Dendritic cell treated with granulocyte-macrophage colony-stimulating factor and Interleukin-4, amounts not matched to agents 40 ng/mL and 50 ng/mL, for 4 days (primary cell): ENCODE results near the gene OXSM.
A peak's percentile ranks its signal among the peaks of the same experiment; 100 is the strongest.

Source experiments
- H3K27ac Mint-ChIP-seq: one replicate; pipeline ENCODE4 v1.8.0; 2022; ENCODE audit warnings: mild to moderate bottlenecking, mixed read lengths
- H3K27me3 Mint-ChIP-seq: one replicate; pipeline ENCODE4 v1.8.0; 2022; ENCODE audit warnings: mild to moderate bottlenecking, mixed read lengths
- H3K36me3 Mint-ChIP-seq: one replicate; pipeline ENCODE4 v1.8.0; 2022; ENCODE audit warnings: low read depth, mixed read lengths
- H3K4me1 Mint-ChIP-seq: one replicate; pipeline ENCODE4 v1.8.0; 2022; ENCODE audit warnings: low read depth, mixed read lengths
- H3K4me3 Mint-ChIP-seq: one replicate; pipeline ENCODE4 v1.8.0; 2022; ENCODE audit warnings: mild to moderate bottlenecking, moderate library complexity, mixed read lengths
- H3K9me3 Mint-ChIP-seq: one replicate; pipeline ENCODE4 v1.8.0; 2022; ENCODE audit warnings: mixed read lengths
- intact Hi-C: fragments of 100-400 bp; cut with micrococcal nuclease; formaldehyde crosslinking; loops from one replicate; pipeline ENCODE4 v1.15.0; 2022

OXSM gene

GRCh38 chr3:25789596-25790556 is at the start of gene OXSM:
OXSM (plus strand) TSS chr3:25790090; CDS start chr3:25791021, 931 bp downstream.
- peak within 1 kb of the TSS; percentile 97 for H3K27ac Mint-ChIP-seq
- intact Hi-C loops: no loop called here
- H3K9me3 Mint-ChIP-seq: no peaks in the 10 kb centered on the region
- H3K4me1 Mint-ChIP-seq: peaks cover 22% of the 10 kb centered on the region
- H3K27me3 Mint-ChIP-seq: peaks cover 2% of the 10 kb centered on the region
- H3K36me3 Mint-ChIP-seq: peaks cover 20% of the 10 kb centered on the region
- H3K4me3 Mint-ChIP-seq: peak within 1 kb of the TSS; percentile 95

- Mint-ChIP-seq H3K4me1 (peaks cover 47% of the 10 kb centered on the region), H3K9me3 (no peaks in the 10 kb centered on the region), H3K36me3 (peaks cover 68% of the 10 kb centered on the region), H3K27me3 (no peaks in the 10 kb centered on the region), H3K4me3 (no peak overlapping the region), H3K27ac (no peak overlapping the region)
- intact Hi-C loops: no loop called here
Measured at GRCh38 chr3:25744470-25744869, 45.4 kb upstream of the OXSM start.

GRCh38 chr3:25747033-25747432 is 42.9 kb upstream of the OXSM start:
- H3K4me3 Mint-ChIP-seq: no peak overlapping the region
- H3K36me3 Mint-ChIP-seq: peaks cover 89% of the 10 kb centered on the region
- H3K9me3 Mint-ChIP-seq: no peaks in the 10 kb centered on the region
- intact Hi-C loops: no loop called here
- peaks cover 53% of the 10 kb centered on the region for H3K4me1 Mint-ChIP-seq
- no peaks in the 10 kb centered on the region for H3K27me3 Mint-ChIP-seq
- no peak overlapping the region for H3K27ac Mint-ChIP-seq

GRCh38 chr3:25748189-25748588 is 41.7 kb upstream of the OXSM start:
- peaks cover 53% of the 10 kb centered on the region for H3K4me1 Mint-ChIP-seq
- H3K27ac Mint-ChIP-seq: no peak overlapping the region
- intact Hi-C loops: loop anchor here (2.0 kb wide), 1 partner anchor 35 kb away; the partner anchor contains the start of gene NGLY1

DNA sequence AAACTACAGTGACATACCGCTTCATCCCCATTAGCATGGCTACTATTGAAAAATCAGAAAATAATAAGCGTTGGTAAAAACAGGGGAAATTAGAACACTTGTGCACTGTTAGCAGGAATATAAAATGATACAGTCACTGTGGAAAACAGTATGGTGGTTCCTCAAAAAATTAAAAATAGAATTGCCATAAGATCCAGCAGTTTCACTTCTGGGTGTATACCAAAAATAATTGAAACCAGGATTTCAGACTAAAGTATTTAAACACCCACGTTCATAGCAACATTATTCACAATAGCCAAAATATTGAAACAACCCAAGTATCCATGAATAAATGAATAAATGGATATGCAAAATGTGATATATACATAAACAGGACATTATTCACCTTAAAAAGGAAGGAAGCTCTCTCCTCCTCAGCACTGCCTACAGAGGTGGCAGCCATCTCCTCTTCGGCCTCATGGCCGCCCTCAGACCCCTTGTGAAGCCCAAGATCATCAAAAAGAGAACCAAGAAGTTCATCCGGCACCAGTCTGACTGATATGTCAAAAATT is 40.8 kb upstream of the OXSM start:
- H3K4me1 Mint-ChIP-seq: peaks cover 53% of the 10 kb centered on the region
- peak overlapping the region; percentile 76 for H3K27ac Mint-ChIP-seq
- H3K27me3 Mint-ChIP-seq: no peaks in the 10 kb centered on the region
- H3K36me3 Mint-ChIP-seq: peaks cover 90% of the 10 kb centered on the region
- H3K9me3 Mint-ChIP-seq: no peaks in the 10 kb centered on the region
- intact Hi-C loops: loop anchor here (2.0 kb wide), 1 partner anchor 34 kb away; the partner anchor contains the start of gene NGLY1
- no peak overlapping the region for H3K4me3 Mint-ChIP-seq

More at GRCh38 chr3:25748189-25748588, 41.7 kb upstream of the OXSM start:
- no peaks in the 10 kb centered on the region for H3K9me3 Mint-ChIP-seq
- H3K4me3 Mint-ChIP-seq: no peak overlapping the region
- H3K27me3 Mint-ChIP-seq: no peaks in the 10 kb centered on the region
- peaks cover 88% of the 10 kb centered on the region for H3K36me3 Mint-ChIP-seq

- Mint-ChIP-seq H3K27me3 (no peaks in the 10 kb centered on the region), H3K27ac (no peak overlapping the region), H3K9me3 (no peaks in the 10 kb centered on the region), H3K4me1 (peaks cover 33% of the 10 kb centered on the region), H3K4me3 (no peak overlapping the region), H3K36me3 (peaks cover 83% of the 10 kb centered on the region)
- intact Hi-C loops: no loop called here
Measured at GRCh38 chr3:25751048-25751447, 38.8 kb upstream of the OXSM start.

DNA sequence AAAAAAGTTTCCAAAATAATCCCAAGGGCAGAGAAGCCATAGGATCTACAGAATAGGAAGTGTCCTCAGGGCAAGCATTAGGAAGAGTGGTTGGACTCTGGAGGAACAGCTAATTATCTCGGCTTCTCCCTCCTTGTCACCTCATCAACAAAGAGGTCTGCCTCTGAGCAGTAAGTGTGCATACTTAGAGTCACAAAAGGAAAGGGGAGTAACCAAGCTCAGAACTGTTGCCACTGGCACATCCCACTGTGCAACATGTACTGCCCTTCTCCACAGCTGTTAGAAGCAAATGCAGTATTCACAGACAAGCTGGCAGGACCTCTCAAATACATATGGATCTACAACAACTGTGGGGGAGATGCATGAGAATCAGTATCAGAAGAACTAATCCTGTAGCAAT is 38.2 kb upstream of the OXSM start:
- H3K4me1 Mint-ChIP-seq: peaks cover 31% of the 10 kb centered on the region
- H3K27me3 Mint-ChIP-seq: no peaks in the 10 kb centered on the region
- no peak overlapping the region for H3K4me3 Mint-ChIP-seq
- H3K36me3 Mint-ChIP-seq: peaks cover 86% of the 10 kb centered on the region
- no peak overlapping the region for H3K27ac Mint-ChIP-seq
- H3K9me3 Mint-ChIP-seq: no peaks in the 10 kb centered on the region
- intact Hi-C loops: no loop called here

DNA sequence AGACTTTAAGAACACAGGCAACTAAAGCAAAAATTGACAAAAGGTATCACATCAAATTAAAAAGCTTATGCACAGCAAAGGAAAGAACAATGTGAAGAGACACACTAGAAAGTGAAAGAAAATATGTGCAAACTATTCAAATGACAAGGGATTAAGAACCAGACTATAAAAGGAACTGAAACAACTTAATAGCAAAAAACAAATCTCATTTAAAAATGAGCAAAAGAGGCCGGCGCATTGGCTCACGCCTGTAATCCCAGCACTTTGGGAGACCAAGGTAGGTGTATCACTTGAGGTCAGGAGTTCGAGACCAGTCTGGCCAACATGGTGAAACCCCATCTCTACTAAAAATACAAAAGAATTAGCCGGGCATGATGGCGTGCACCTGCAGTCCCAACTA is 21.0 kb upstream of the OXSM start:
- H3K36me3 Mint-ChIP-seq: peaks cover 45% of the 10 kb centered on the region
- H3K4me3 Mint-ChIP-seq: no peak overlapping the region
- peaks cover 8% of the 10 kb centered on the region for H3K4me1 Mint-ChIP-seq
- H3K27ac Mint-ChIP-seq: peak overlapping the region; percentile 41
- intact Hi-C loops: no loop called here
- peaks cover 30% of the 10 kb centered on the region for H3K9me3 Mint-ChIP-seq
- H3K27me3 Mint-ChIP-seq: no peaks in the 10 kb centered on the region

DNA sequence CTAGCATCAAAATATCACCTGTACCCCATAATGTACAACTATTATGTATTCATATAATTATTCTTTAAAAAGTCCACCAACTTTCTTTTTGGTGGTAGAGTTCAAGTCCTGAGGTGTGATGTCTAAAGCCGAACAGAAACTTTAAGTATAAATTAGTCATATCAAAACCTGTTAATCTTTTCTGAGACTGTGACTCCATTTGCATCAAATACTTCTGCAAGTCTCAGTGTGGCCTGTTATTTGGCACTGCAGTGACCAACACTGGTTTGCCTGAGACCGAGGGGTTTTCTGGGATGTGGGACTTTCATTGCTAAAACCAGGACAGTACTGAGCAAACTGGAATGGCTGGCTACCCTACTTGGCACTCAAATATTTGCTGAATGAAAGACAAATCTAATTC is 14.0 kb upstream of the OXSM start:
- Mint-ChIP-seq H3K27ac (no peak overlapping the region), H3K4me1 (peaks cover 7% of the 10 kb centered on the region)

DNA sequence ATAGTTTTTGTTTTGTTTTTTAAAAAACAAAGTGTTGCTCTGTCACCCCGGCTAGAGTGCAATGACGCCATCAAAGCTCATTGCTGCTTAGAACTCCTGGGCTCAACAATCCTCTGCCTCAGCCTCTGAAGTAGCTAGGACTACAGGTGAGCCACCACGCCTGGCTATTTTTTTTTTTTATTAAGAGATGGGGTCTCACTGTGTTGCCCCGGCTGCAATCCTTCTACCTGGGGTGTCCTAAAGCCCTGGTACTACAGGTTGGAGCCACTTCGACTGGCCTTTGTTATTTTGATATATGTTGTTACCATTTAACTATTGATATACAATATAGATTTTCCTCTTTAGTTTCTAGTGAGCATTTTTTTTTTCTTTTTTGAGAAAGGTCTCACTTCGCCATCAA is 9.3 kb upstream of the OXSM start:
- Mint-ChIP-seq H3K27me3 (no peaks in the 10 kb centered on the region), H3K36me3 (peaks cover 33% of the 10 kb centered on the region), H3K9me3 (no peaks in the 10 kb centered on the region), H3K4me3 (no peak overlapping the region), H3K27ac (peak overlapping the region; percentile 7), H3K4me1 (peaks cover 29% of the 10 kb centered on the region)
- intact Hi-C loops: loop anchor here (5.0 kb wide), 1 partner anchor 133 kb away; no protein-coding TSS in a partner anchor

More for the DNA sequence above, 14.0 kb upstream of the OXSM start:
- H3K9me3 Mint-ChIP-seq: peaks cover 40% of the 10 kb centered on the region
- intact Hi-C loops: no loop called here
- H3K36me3 Mint-ChIP-seq: peaks cover 53% of the 10 kb centered on the region
- no peak overlapping the region for H3K4me3 Mint-ChIP-seq
- H3K27me3 Mint-ChIP-seq: no peaks in the 10 kb centered on the region

DNA sequence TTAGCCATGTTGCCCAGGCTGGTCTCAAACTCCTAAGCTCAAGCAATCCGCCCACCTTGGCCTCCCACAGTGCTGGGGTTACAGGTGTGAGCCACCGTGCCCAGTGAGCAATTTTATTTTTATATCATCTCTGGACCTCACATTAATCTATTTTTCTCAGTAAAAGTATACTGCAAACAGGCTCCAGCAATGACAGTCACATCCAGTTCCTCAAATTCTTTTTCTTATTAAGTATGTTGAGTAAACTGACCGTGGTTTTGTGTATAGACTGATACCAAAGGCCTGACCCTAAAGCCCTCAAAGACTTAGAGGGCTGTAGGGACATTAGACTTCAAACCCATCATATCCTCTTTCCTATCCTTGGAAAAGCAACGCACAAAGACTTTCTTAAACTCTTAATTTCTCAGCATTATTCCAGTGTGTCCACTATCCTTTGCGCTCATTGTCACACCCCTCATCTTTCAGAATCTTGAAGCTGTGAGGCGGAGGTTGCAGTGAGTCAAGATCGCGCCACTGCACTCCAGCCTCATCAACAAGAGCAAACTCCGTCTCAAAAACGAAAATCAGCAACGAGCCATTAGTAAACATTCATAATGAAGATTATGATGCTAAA is 8.6 kb upstream of the OXSM start:
- peak overlapping the region; percentile 7 for H3K27ac Mint-ChIP-seq
- H3K27me3 Mint-ChIP-seq: no peaks in the 10 kb centered on the region
- H3K9me3 Mint-ChIP-seq: no peaks in the 10 kb centered on the region
- H3K4me1 Mint-ChIP-seq: peaks cover 29% of the 10 kb centered on the region
- peaks cover 27% of the 10 kb centered on the region for H3K36me3 Mint-ChIP-seq
- H3K4me3 Mint-ChIP-seq: no peak overlapping the region
- intact Hi-C loops: loop anchor here (5.0 kb wide), 1 partner anchor 134 kb away; no protein-coding TSS in a partner anchor

- Mint-ChIP-seq H3K36me3 (peaks cover 20% of the 10 kb centered on the region), H3K4me1 (peaks cover 30% of the 10 kb centered on the region), H3K27ac (peak overlapping the region; percentile 86), H3K4me3 (peak overlapping the region; percentile 79), H3K27me3 (no peaks in the 10 kb centered on the region), H3K9me3 (no peaks in the 10 kb centered on the region)
- intact Hi-C loops: loop anchor here (2.0 to 5.0 kb wide), 2 partner anchors 33 to 135 kb away; no protein-coding TSS in a partner anchor
Measured at GRCh38 chr3:25781758-25782594, 7.9 kb upstream of the OXSM start.

- peaks cover 2% of the 10 kb centered on the region for H3K27me3 Mint-ChIP-seq
- intact Hi-C loops: loop anchor here (2.0 to 5.0 kb wide), 2 partner anchors 34 to 135 kb away; no protein-coding TSS in a partner anchor
- H3K27ac Mint-ChIP-seq: peak overlapping the region; percentile 86
- H3K4me1 Mint-ChIP-seq: peaks cover 35% of the 10 kb centered on the region
- peak overlapping the region; percentile 79 for H3K4me3 Mint-ChIP-seq
- peaks cover 14% of the 10 kb centered on the region for H3K36me3 Mint-ChIP-seq
- no peaks in the 10 kb centered on the region for H3K9me3 Mint-ChIP-seq
Measured at GRCh38 chr3:25782636-25782937, 7.3 kb upstream of the OXSM start.
